HepG2 (cell line): ENCODE data around the gene ASAP2. TPM values are rescaled to one million over a fixed set of nuclear protein-coding genes. Genes with fewer than 3 reads are reported as not detected.

Experiments
- DPF2 ChIP-seq: sonication (generic); formaldehyde crosslinking; IDR thresholded peaks from 2 replicates; pipeline ENCODE4 v1.4.0; 2020; ENCODE audit warnings: mild to moderate bottlenecking, low read depth, missing genetic modification reagents, borderline replicate concordance
- JUND ChIP-seq: sonication (generic); formaldehyde crosslinking; IDR thresholded peaks from 2 replicates; pipeline ENCODE4 v1.8.0; 2022; ENCODE audit warnings: mild to moderate bottlenecking, missing genetic modification reagents
- POLR2AphosphoS2 ChIP-seq: IDR thresholded peaks from 2 replicates; pipeline ENCODE4 v1.6.1; 2011; ENCODE audit warnings: low read depth, low read length, improper control_type of control experiment
- RFX5 ChIP-seq: IDR thresholded peaks from 2 replicates; pipeline ENCODE4 v1.6.1; 2011; ENCODE audit warnings: low read depth, low read length, improper control_type of control experiment
- SNAPC5 ChIP-seq: sonication (generic); formaldehyde crosslinking; IDR thresholded peaks from 2 replicates; pipeline ENCODE4 v1.8.1; 2023; ENCODE audit warnings: mild to moderate bottlenecking, missing genetic modification reagents, borderline replicate concordance
- SUZ12 ChIP-seq: fragments of 150-350 bp; IDR thresholded peaks from 2 replicates; pipeline ENCODE4 v1.6.1; 2014; ENCODE audit warnings: low read depth, low read length
- XRCC5 ChIP-seq: fragments of 200-400 bp; formaldehyde crosslinking; optimal IDR thresholded peaks from 2 replicates; pipeline ENCODE3; 2017; ENCODE audit warnings: mild to moderate bottlenecking, low read length
- ZNF33B ChIP-seq: sonication (generic); formaldehyde crosslinking; IDR thresholded peaks from 2 replicates; pipeline ENCODE4 v1.5.1; 2020; ENCODE audit warnings: mild to moderate bottlenecking, missing genetic modification reagents
- ZNF761 ChIP-seq: sonication (generic); formaldehyde crosslinking; conservative IDR thresholded peaks from 2 replicates; pipeline ENCODE4 v1.4.0; 2020; ENCODE audit warnings: mild to moderate bottlenecking, missing genetic modification reagents
- polyA plus RNA-seq, 8 experiments: library from polyadenylated mRNA; depleted of rRNA in 3 of 8; stranded (reverse) in 7 of 8; unstranded in 1 of 8; fragments of >200 nt; fragmentation: Illumina TruSeq in 4 of 8; extraction: Trizol in 4 of 8; gene quantifications; 2 replicates each; pipeline versions ENCODE4 v1.2.1 to v1.2.3, GENCODE V29; 2011 to 2016; ENCODE audit warnings: low read depth in 4 of 8, missing spikeins in 1 of 8, mixed read lengths in 1 of 8; ENCODE audit not compliant: insufficient read depth in 1 of 8
- total RNA-seq, 5 experiments: library from RNA; depleted of rRNA; stranded (reverse); fragments of >200 nt; fragmentation: Illumina TruSeq; extraction: Trizol; gene quantifications; 2 replicates each; pipeline ENCODE4 v1.2.3, GENCODE V29; 2016; ENCODE audit warnings: low read depth in 1 of 5
- TF ChIP-seq, protein P1 (sequence below): sonication (generic); formaldehyde crosslinking; IDR thresholded peaks from 2 replicates; pipeline ENCODE4 v1.8.0; 2022; ENCODE audit warnings: missing genetic modification reagents, mild to moderate bottlenecking, inconsistent platforms, borderline replicate concordance
- TF ChIP-seq, protein P2 (sequence below): sonication (generic); formaldehyde crosslinking; IDR thresholded peaks from 2 replicates; pipeline ENCODE4 v1.4.0; 2020; ENCODE audit warnings: mild to moderate bottlenecking, missing genetic modification reagents
- TF ChIP-seq, protein P3 (sequence below), 2 experiments: sonication (generic) in 1 of 2; formaldehyde crosslinking in 1 of 2; IDR thresholded peaks; 2 replicates each; pipeline versions ENCODE4 v1.5.1 to v1.6.1; 2011 to 2020; ENCODE audit warnings: borderline replicate concordance in 1 of 2, low read depth in 1 of 2, low read length in 1 of 2, mild to moderate bottlenecking in 1 of 2, missing genetic modification reagents in 1 of 2, moderate library complexity in 1 of 2

ASAP2 gene
- total and polyA plus RNA-seq, 2 of the 13 experiments (the other 11 are each of a cell fraction or from before 2014, with no cell fraction given) = 7.3 to 22.3 TPM

DNA sequence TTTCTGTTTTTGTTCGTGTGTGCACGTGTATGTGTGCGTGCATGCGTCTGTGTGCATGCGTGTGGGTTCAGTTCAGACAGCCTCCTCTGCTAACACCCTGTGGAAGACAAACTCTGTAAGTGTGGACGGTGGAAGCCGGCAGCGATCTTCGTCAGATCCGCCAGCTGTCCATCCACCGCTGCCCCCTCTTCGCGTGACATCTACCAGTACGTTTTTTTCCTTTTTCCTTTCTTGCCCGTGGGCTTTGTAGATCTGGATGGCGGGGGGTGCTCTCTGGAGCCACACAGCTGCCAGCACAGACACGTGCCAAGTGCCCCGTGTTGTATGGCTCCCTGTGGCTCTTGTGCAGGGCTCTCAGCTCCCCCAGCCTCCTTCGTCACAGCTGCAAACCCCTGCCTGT lies 184.4 kb downstream of the ASAP2 start (continued):
- TF ChIP-seq XRCC5 (no peak), POLR2AphosphoS2 (no peak), DPF2 (no peak), ZNF33B (CRISPR knock-in tag) (no peak), RFX5 (no peak), JUND (CRISPR knock-in tag) (no peak), SNAPC5 (CRISPR knock-in tag) (no peak), SUZ12 (no peak), ZNF761 (CRISPR knock-in tag) (no peak)
- TF ChIP-seq, protein P1, sequence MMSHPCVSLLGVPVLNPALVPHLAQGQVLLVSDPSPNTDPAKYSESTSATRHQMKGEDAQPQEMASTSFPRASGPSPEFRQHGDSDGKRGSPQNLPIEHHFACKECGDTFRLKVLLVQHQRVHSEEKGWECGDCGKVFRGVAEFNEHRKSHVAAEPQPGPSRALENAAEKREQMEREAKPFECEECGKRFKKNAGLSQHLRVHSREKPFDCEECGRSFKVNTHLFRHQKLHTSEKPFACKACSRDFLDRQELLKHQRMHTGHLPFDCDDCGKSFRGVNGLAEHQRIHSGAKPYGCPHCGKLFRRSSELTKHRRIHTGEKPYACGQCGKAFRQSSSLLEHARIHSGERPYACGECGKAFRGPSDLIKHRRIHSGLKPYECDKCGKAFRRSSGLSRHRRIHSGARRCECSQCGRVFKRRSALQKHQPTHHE (CRISPR knock-in tag) = no peak
- TF ChIP-seq, protein P2, sequence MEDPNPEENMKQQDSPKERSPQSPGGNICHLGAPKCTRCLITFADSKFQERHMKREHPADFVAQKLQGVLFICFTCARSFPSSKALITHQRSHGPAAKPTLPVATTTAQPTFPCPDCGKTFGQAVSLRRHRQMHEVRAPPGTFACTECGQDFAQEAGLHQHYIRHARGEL (CRISPR knock-in tag) = no peak
- TF ChIP-seq, protein P3, sequence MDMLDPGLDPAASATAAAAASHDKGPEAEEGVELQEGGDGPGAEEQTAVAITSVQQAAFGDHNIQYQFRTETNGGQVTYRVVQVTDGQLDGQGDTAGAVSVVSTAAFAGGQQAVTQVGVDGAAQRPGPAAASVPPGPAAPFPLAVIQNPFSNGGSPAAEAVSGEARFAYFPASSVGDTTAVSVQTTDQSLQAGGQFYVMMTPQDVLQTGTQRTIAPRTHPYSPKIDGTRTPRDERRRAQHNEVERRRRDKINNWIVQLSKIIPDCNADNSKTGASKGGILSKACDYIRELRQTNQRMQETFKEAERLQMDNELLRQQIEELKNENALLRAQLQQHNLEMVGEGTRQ (IDR thresholded peaks at IDR 0.05; ENCODE audit: low read depth, low read length) = no peak
- TF ChIP-seq, protein P3 (CRISPR knock-in tag; IDR thresholded peaks at IDR 0.05; ENCODE audit: borderline replicate concordance) = no peak
